OCI-LY7 (cell line): Measurements from ENCODE around the gene OGFR. TPM values are rescaled to one million over a fixed set of nuclear protein-coding genes. Genes with fewer than 3 reads are reported as not detected.

ENCODE experiments used
- BruUV-seq: library from RNA; stranded (reverse); fragments of 400-500 nt; replicated peaks from 2 replicates; lab custom pipeline; 2021; lab: Mats Ljungman, UMichigan
- CTCF ChIA-PET: fragments of 300-600 bp; sonication (Branson Sonifier 250); formaldehyde crosslinking; loops from one replicate; lab custom pipeline; 2022; ENCODE audit warnings: antibody characterized with exemption; ENCODE audit not compliant: unreplicated experiment; lab: Charles Lee
- POLR2A ChIA-PET: fragments of 300-600 bp; sonication (Branson Sonifier 250); formaldehyde crosslinking; loops from one replicate; lab custom pipeline; 2022; ENCODE audit warnings: antibody characterized with exemption; lab: Charles Lee
- DNase-seq: peaks from one replicate; pipeline ENCODE4 v3.0.0-alpha.2; 2015; ENCODE audit warnings: low spot score
- H2AFZ ChIP-seq: fragments of 200-600 bp; sonication (generic), shearing (Covaris generic); 2 replicates; pipeline ENCODE4 v1.6.1; 2014; ENCODE audit warnings: mild to moderate bottlenecking, antibody characterized with exemption, low read length, moderate library complexity
- H3K27ac ChIP-seq: fragments of 200-600 bp; sonication (generic); 2 replicates; pipeline ENCODE4 v1.5.1; 2014; ENCODE audit warnings: mixed run types, low read depth, mild to moderate bottlenecking, moderate library complexity, low read length, inconsistent platforms; ENCODE audit not compliant: poor library complexity, severe bottlenecking
- H3K36me3 ChIP-seq: fragments of 200-600 bp; sonication (generic); 2 replicates; pipeline ENCODE4 v1.6.1; 2014; ENCODE audit warnings: mild to moderate bottlenecking, antibody characterized with exemption, low read length, moderate library complexity, mixed read lengths; ENCODE audit not compliant: insufficient read depth
- H3K4me1 ChIP-seq: fragments of 200-600 bp; sonication (generic); 2 replicates; pipeline ENCODE4 v1.5.1; 2014; ENCODE audit warnings: mild to moderate bottlenecking, low read length; ENCODE audit not compliant: insufficient read depth, poor library complexity, severe bottlenecking
- H3K4me2 ChIP-seq: fragments of 200-600 bp; sonication (generic); 2 replicates; pipeline ENCODE4 v1.6.1; 2014; ENCODE audit warnings: mild to moderate bottlenecking, low read length
- H3K4me3 ChIP-seq: fragments of 200-600 bp; sonication (generic); 2 replicates; pipeline ENCODE4 v1.5.1; 2014; ENCODE audit warnings: mild to moderate bottlenecking, low read depth, low read length; ENCODE audit not compliant: poor library complexity, severe bottlenecking
- H3K79me2 ChIP-seq: fragments of 200-600 bp; sonication (generic); 2 replicates; pipeline ENCODE4 v1.6.1; 2016; ENCODE audit warnings: low read depth, mild to moderate bottlenecking, low read length, moderate library complexity, mixed read lengths; ENCODE audit not compliant: insufficient read depth
- H3K9me2 ChIP-seq: fragments of 200-600 bp; sonication (generic); 2 replicates; pipeline ENCODE4 v1.6.1; 2016; ENCODE audit warnings: mild to moderate bottlenecking, low read length, mixed read lengths; ENCODE audit not compliant: insufficient read depth
- H3K9me3 ChIP-seq: fragments of 200-600 bp; sonication (generic); 2 replicates; pipeline ENCODE4 v1.6.1; 2014; ENCODE audit warnings: mild to moderate bottlenecking, mixed run types, low read length, mixed read lengths
- H4K20me1 ChIP-seq: fragments of 200-600 bp; sonication (generic); 2 replicates; pipeline ENCODE4 v1.6.1; 2014; ENCODE audit warnings: mild to moderate bottlenecking, antibody characterized with exemption, low read length, moderate library complexity, mixed read lengths; ENCODE audit not compliant: insufficient read depth
- CTCF ChIP-seq: fragments of 200-600 bp; sonication (generic); conservative IDR thresholded peaks from 2 replicates; pipeline ENCODE4 v1.5.1; 2014; ENCODE audit warnings: mild to moderate bottlenecking, antibody characterized with exemption, low read length, moderate library complexity, mixed read lengths
- EZH2phosphoT487 ChIP-seq: fragments of 200-600 bp; sonication (generic); IDR thresholded peaks from 2 replicates; pipeline ENCODE4 v1.6.1; 2018; ENCODE audit warnings: low read depth, borderline replicate concordance, mild to moderate bottlenecking, mixed run types, antibody characterized with exemption, low read length, moderate library complexity, mixed read lengths
- intact Hi-C: fragments of 100-400 bp; cut with micrococcal nuclease; formaldehyde crosslinking; loops from one replicate; pipeline ENCODE4 v1.10.0; 2022; ENCODE audit not compliant: unreplicated experiment
- total RNA-seq, 2 experiments: library from RNA; depleted of rRNA in 1 of 2; stranded (reverse); fragments of >200 nt in 1 of 2; shearing (Covaris generic) in 1 of 2; gene quantifications; 2 replicates each; pipeline ENCODE4 v1.2.3, GENCODE V29; 2014 to 2022

OGFR gene
- total RNA-seq, 2 experiments from 2014 or later = 64.8 to 69.9 TPM

- Histone ChIP-seq H3K36me3 (no peaks in the 10 kb centered on the region), H3K9me3 (no peaks in the 10 kb centered on the region), H2AFZ (no peak overlapping the region), H3K4me1 (peaks cover 20% of the 10 kb centered on the region), H3K9me2 (no peaks in the 10 kb centered on the region), H3K4me2 (no peak overlapping the region), H3K27ac (no peak overlapping the region), H4K20me1 (no peaks in the 10 kb centered on the region), H3K79me2 (no peaks in the 10 kb centered on the region), H3K4me3 (no peak overlapping the region)
- no TSS peak for BruUV-seq
- DNase-seq = no peak
- no peak for TF ChIP-seq EZH2phosphoT487
- TF ChIP-seq CTCF = no peak
- intact Hi-C loops = no loop called here
- ChIA-PET POLR2A (no interaction called here), CTCF (no interaction called here)
These were observed 32.4 kb downstream of the OGFR start for GRCh38 chr20:62836967-62837490.

- TF ChIP-seq CTCF (no peak), EZH2phosphoT487 (no peak)
- Histone ChIP-seq H3K27ac (no peak overlapping the region), H3K79me2 (no peaks in the 10 kb centered on the region), H4K20me1 (no peaks in the 10 kb centered on the region), H3K9me3 (no peaks in the 10 kb centered on the region), H3K9me2 (no peaks in the 10 kb centered on the region), H2AFZ (no peak overlapping the region), H3K4me3 (no peak overlapping the region), H3K36me3 (no peaks in the 10 kb centered on the region), H3K4me1 (peaks cover 13% of the 10 kb centered on the region), H3K4me2 (no peak overlapping the region; the same call in 1 of the 2 replicates)
- ChIA-PET CTCF (no interaction called here), POLR2A (no interaction called here)
- BruUV-seq = no TSS peak
- DNase-seq = no peak
- intact Hi-C loops = no loop called here
These were observed 33.1 kb downstream of the OGFR start for GRCh38 chr20:62837790-62838127.

GRCh38 chr20:62838128-62838891, 33.7 kb downstream of the OGFR start:
- H3K4me2 ChIP-seq = peak overlapping the region; percentile 24; the same call in 1 of the 2 replicates
- H3K9me2 ChIP-seq = no peaks in the 10 kb centered on the region
- ChIA-PET POLR2A (no interaction called here), CTCF (no interaction called here)
- H2AFZ ChIP-seq = no peak overlapping the region
- H3K36me3 ChIP-seq = no peaks in the 10 kb centered on the region
- peaks cover 8% of the 10 kb centered on the region for H3K4me1 ChIP-seq
- no peaks in the 10 kb centered on the region for H3K9me3 ChIP-seq
- no peaks in the 10 kb centered on the region for H3K79me2 ChIP-seq
- no TSS peak for BruUV-seq
- no peak for TF ChIP-seq EZH2phosphoT487
- TF ChIP-seq CTCF = no peak
- H4K20me1 ChIP-seq = no peaks in the 10 kb centered on the region
- no peak overlapping the region for H3K27ac ChIP-seq
- H3K4me3 ChIP-seq = no peak overlapping the region
- no peak for DNase-seq
- intact Hi-C loops = no loop called here
